ENCODE measurements around the gene C19orf53.

The C19orf53 gene

DNA sequence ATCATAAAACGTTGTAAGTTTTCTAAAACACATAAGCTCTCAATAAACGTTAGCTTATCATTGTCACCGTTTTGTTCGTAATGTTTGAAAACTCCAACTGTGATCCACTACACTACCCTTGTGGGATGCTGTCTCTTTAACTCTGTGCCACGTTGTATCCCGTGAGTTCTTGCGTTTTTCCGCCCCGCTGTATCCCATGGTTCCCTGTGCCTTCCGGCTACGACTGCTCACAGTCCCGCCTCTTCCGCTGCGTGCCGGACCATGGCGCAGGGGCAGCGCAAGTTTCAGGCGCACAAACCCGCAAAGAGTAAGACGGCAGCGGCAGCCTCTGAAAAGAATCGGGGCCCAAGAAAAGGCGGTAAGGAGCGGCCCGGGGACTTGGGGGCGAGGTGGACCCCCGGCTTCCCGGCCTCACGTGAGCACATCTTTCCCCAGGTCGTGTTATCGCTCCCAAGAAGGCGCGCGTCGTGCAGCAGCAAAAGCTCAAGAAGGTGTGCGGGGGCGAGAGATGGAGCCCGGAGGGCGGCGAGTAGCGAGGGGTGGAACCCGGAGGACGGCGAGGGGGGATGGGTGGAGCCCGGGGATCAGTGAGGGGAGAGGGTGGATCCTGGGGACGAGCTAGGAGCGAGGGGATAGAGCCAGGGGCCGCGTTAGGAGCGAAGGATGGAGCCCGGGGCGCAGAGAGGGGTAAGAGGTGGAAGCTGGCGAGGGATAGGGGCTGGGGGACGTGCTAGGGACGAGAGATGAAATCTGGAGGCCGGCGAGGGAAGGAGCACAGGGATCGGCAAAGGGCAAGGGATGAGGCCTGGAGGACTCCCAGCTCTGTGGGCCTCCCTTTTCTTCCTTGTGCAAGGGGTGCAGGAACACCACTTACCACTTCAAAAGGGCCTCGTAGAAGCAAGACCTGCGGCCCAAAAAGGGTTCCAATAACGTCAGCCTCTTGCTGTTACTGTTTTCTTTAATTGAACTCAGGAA, at the start of gene C19orf53:
Gene C19orf53 (plus strand): TSS at position 240 of the 975 bp plus-strand sequence. CDS start 22 bp downstream, at position 262.
- TF ChIP-seq, protein P1, sequence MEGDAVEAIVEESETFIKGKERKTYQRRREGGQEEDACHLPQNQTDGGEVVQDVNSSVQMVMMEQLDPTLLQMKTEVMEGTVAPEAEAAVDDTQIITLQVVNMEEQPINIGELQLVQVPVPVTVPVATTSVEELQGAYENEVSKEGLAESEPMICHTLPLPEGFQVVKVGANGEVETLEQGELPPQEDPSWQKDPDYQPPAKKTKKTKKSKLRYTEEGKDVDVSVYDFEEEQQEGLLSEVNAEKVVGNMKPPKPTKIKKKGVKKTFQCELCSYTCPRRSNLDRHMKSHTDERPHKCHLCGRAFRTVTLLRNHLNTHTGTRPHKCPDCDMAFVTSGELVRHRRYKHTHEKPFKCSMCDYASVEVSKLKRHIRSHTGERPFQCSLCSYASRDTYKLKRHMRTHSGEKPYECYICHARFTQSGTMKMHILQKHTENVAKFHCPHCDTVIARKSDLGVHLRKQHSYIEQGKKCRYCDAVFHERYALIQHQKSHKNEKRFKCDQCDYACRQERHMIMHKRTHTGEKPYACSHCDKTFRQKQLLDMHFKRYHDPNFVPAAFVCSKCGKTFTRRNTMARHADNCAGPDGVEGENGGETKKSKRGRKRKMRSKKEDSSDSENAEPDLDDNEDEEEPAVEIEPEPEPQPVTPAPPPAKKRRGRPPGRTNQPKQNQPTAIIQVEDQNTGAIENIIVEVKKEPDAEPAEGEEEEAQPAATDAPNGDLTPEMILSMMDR (IDR thresholded peaks at IDR 0.05; ENCODE audit: low read depth, low read length, missing control alignments), result no peak
- H3K4me3 ChIP-seq (ENCODE audit: low read depth, low read length), result peak within 1 kb of the TSS; percentile 97
- DNase-seq (ENCODE audit: low read depth), result peak; percentile 85
- in situ Hi-C loops (cut with HindIII; ENCODE audit: low sequenced_read_pairs), result no loop called here

DNA sequence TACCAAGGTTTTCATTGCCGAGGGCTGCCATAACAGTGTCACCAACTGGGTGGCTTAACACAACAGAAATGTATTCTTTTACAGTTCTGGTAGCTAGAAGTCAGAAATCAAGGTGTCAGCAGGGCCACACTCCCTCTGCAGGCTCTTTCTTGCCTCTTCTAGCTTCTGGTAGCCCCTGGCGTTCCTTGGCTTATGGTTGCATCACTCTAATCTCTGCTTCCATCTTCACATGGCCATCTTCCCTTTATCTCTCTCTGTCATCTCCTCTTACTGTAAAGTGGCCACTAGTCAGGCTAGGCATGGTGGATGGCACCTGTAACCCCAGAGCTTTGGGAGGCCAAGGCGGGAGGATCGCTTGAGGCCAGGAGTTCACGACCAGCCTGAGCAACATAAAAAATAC, 47.9 kb upstream of the C19orf53 start:
- TF ChIP-seq, protein P1 (IDR thresholded peaks at IDR 0.05; ENCODE audit: low read depth, low read length, missing control alignments), result no peak
- in situ Hi-C loops (cut with HindIII; ENCODE audit: low sequenced_read_pairs), result no loop called here
- DNase-seq (ENCODE audit: low read depth), result no peak
- H3K4me3 ChIP-seq (ENCODE audit: low read depth, low read length), result no peak overlapping the region

DNA sequence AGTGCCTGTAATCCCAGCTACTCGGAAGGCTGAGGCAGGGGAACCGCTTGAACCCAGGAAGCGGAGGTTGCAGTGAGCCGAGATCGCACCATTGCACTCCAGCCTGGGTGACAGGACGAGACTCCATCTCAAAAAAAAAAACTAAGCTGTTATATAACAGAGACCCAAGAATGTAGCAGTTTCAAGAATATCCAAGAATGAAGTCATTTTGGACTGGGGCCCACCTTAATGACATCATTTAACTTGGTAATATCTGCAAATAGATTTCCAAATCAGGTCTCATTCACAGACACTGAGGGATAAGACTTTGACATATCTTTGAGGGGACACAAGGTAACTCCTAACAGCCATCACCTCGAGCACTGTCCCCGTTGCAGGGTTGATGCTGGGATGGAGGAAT, 46.5 kb upstream of the C19orf53 start:
- TF ChIP-seq, protein P1 (IDR thresholded peaks at IDR 0.05; ENCODE audit: low read depth, low read length, missing control alignments), result no peak
- in situ Hi-C loops (cut with HindIII; ENCODE audit: low sequenced_read_pairs), result no loop called here
- H3K4me3 ChIP-seq (ENCODE audit: low read depth, low read length), result no peak overlapping the region
- DNase-seq (ENCODE audit: low read depth), result peak; percentile 54

DNA sequence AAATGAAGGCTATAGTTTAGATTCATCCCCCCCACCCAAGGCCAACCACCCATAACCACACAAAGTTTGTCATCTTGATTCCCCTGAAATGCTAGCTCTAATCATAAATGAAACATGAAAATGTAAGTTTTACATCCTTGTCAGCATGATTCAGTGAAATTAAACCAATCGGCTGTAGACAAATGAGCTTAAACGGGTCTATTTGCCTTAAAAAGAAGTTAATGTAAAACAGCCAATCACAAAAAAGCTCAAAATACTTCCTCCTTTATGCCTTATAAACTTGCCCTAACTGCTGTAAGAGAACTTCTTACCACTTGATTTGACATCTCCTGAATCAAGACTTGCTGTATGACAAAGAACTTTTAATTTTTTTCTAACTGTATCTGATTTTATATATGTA, 44.4 kb upstream of the C19orf53 start:
- no peak for DNase-seq (ENCODE audit: low read depth)
- TF ChIP-seq, protein P1 (IDR thresholded peaks at IDR 0.05; ENCODE audit: low read depth, low read length, missing control alignments), result no peak
- H3K4me3 ChIP-seq (ENCODE audit: low read depth, low read length), result no peak overlapping the region
- in situ Hi-C loops (cut with HindIII; ENCODE audit: low sequenced_read_pairs), result no loop called here

DNA sequence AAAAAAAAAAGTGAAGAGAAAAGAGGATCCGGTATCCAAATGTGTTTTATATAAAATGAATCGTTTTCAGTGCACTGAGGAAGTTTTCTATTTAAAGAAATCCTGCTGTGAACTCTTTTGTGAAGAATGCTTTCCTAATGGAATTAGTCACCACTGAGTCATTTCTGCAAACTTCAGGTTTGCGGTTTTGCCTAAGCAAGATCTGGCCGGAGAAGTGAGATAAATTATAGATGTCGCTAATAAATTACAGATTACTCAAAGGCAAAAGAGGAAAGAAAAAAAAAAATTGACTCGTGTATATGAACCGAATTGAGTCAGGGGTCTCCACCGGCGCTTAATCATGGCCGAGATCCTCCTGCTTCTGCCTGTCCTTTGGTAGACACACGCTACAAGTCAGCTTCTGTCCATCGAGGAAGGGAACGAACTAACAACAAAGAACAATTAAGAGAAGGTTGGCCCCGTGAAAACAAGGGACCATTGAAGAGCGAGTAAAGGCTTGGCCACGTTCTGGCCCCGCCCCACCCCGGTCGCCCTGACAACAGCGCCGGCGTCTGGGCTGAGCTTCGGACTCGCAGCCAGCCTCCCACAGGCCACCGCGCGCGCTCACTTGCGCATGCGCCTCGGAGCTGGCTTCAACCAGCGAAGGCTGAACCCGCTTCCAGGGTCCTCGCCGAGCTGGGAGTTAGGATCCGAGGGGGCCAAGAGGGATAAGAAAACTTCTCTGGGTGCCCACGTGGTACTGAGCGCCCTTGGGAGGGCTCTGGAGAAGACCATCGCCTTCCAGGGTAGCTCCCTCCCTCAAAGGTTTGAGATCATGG, 42.9 kb upstream of the C19orf53 start:
- DNase-seq (ENCODE audit: low read depth), result peak; percentile 96
- peak overlapping the region; percentile 64 for H3K4me3 ChIP-seq (ENCODE audit: low read depth, low read length)
- in situ Hi-C loops (cut with HindIII; ENCODE audit: low sequenced_read_pairs), result no loop called here
- TF ChIP-seq, protein P1 (IDR thresholded peaks at IDR 0.05; ENCODE audit: low read depth, low read length, missing control alignments), result no peak

DNA sequence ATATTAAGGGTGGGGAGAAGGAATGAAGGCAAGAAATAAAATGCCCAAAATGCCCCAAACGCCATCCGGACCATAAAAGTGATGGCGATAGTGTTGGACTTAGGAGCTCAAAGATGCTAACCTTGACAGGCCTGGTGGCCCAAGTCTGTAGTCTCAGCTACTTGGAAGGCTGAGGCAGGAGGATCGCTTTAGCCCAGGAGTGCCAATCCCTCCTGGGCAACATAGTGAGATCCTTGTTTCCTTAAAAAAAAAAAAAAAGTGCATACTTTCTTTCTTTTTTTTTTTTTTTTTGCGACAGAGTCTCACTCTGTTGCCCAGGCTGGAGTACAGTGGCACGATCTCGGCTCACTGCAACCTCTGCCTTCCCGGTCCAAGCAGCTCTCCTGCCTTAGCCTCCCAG, 41.9 kb upstream of the C19orf53 start:
- H3K4me3 ChIP-seq (ENCODE audit: low read depth, low read length), result peak overlapping the region; percentile 64
- no peak for DNase-seq (ENCODE audit: low read depth)
- TF ChIP-seq, protein P1 (IDR thresholded peaks at IDR 0.05; ENCODE audit: low read depth, low read length, missing control alignments), result no peak
- in situ Hi-C loops (cut with HindIII; ENCODE audit: low sequenced_read_pairs), result no loop called here
